MCF 10A (cell line): ENCODE measurements around the gene RNGTT. TPM values are rescaled to one million over a fixed set of nuclear protein-coding genes. Genes with fewer than 3 reads are reported as not detected.

Experiments
- BruUV-seq: library from RNA; stranded (reverse); fragments of 400-500 nt; replicated peaks from 2 replicates; lab custom pipeline; 2021; lab: Mats Ljungman, UMichigan
- CTCF ChIA-PET: fragments of 300-600 bp; sonication (Branson Sonifier 250); formaldehyde crosslinking; extraction: SDS; loops from one replicate; lab custom pipeline; 2021; ENCODE audit warnings: antibody characterized with exemption, inconsistent platforms; lab: Yijun Ruan, JAX
- POLR2A ChIA-PET: fragments of 300-600, 350-650 bp; sonication (Branson Sonifier 250); formaldehyde crosslinking; extraction: SDS; loops from one replicate; lab custom pipeline; 2020; ENCODE audit warnings: antibody characterized with exemption, inconsistent platforms; lab: Yijun Ruan, JAX
- DNase-seq: peaks from one replicate; pipeline ENCODE4 v3.0.0-alpha.2; 2018; ENCODE audit not compliant: unreplicated experiment
- H3K27ac Mint-ChIP-seq: one replicate; pipeline ENCODE4 v1.8.0; 2022; ENCODE audit warnings: mild to moderate bottlenecking, low read depth, mixed read lengths; ENCODE audit not compliant: unreplicated experiment
- H3K27me3 Mint-ChIP-seq: one replicate; pipeline ENCODE4 v1.8.0; 2022; ENCODE audit warnings: mixed read lengths; ENCODE audit not compliant: insufficient read depth, unreplicated experiment
- H3K36me3 Mint-ChIP-seq: one replicate; pipeline ENCODE4 v1.8.0; 2022; ENCODE audit warnings: mild to moderate bottlenecking, moderate library complexity, mixed read lengths; ENCODE audit not compliant: insufficient read depth, unreplicated experiment
- H3K4me1 Mint-ChIP-seq: one replicate; pipeline ENCODE4 v1.8.0; 2022; ENCODE audit warnings: mixed read lengths; ENCODE audit not compliant: insufficient read depth, unreplicated experiment
- H3K4me3 Mint-ChIP-seq: one replicate; pipeline ENCODE4 v1.8.0; 2022; ENCODE audit warnings: mild to moderate bottlenecking, moderate library complexity, mixed read lengths; ENCODE audit not compliant: unreplicated experiment
- H3K9me3 Mint-ChIP-seq: one replicate; pipeline ENCODE4 v1.8.0; 2022; ENCODE audit warnings: mixed read lengths; ENCODE audit not compliant: unreplicated experiment
- intact Hi-C: fragments of 100-400 bp; cut with micrococcal nuclease; formaldehyde crosslinking; loops from 2 replicates; pipeline ENCODE4 v1.14.1; 2022
- total RNA-seq: library from RNA; stranded (reverse); gene quantifications from 2 replicates; pipeline ENCODE4 v1.2.3, GENCODE V29; 2022
- TF ChIP-seq, protein P1 (sequence below): fragments of 200-600 bp; IDR thresholded peaks from one replicate; pipeline ENCODE4 v1.8.0; 2022; ENCODE audit warnings: antibody characterized with exemption, mild to moderate bottlenecking; ENCODE audit not compliant: unreplicated experiment

The RNGTT gene
- total RNA-seq, 1 experiment from 2014 or later, result 14.6 TPM

DNA sequence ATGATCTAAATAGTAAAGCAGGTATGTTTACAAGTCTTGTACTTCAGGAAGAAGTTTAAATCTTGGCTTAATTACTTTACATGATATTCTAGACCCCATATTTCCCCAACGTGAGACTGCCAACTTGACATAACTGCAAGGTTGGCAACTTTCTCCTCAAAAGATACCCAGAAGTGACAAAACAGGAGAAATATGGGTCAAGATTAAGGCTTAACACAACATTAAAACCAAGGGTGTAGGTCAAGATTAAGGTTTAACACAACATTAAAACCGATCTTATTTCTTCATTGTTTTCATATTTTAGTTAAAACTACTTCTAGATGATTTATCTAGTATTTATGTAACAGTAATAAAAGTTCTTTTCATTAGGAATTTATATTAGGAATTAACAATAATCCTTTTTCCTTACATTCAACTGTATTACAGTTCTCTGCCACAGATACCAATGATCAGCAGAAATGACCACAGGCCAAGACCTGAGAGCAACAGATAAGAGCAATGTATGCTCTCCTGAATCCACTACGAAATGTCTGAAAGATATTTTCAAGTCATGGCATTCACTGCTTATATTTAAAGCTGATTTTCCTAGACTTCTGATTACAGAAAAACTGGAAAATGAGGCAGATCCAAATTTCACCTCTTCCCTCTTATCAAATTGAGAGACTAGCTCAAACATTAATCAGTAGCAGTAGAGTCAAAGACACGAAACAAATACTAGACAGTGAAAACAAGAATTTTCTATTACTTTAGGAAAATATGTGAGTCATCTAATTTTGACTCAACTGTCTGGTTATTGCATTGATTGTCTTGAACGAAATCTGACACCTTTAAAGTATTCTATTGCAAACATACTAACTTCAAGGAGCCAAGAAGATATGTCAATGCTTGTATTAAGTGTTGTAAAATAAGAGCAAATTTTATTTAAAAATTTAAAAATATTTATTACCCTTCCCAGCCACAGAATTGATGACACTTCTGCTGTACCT, 72.3 kb downstream of the RNGTT start:
- DNase-seq, result peak; percentile 39
- Mint-ChIP-seq H3K4me1 (peaks cover 7% of the 10 kb centered on the region), H3K27me3 (no peaks in the 10 kb centered on the region), H3K27ac (no peak overlapping the region), H3K36me3 (peaks cover 20% of the 10 kb centered on the region), H3K4me3 (no peak overlapping the region), H3K9me3 (no peaks in the 10 kb centered on the region)
- TF ChIP-seq, protein P1, sequence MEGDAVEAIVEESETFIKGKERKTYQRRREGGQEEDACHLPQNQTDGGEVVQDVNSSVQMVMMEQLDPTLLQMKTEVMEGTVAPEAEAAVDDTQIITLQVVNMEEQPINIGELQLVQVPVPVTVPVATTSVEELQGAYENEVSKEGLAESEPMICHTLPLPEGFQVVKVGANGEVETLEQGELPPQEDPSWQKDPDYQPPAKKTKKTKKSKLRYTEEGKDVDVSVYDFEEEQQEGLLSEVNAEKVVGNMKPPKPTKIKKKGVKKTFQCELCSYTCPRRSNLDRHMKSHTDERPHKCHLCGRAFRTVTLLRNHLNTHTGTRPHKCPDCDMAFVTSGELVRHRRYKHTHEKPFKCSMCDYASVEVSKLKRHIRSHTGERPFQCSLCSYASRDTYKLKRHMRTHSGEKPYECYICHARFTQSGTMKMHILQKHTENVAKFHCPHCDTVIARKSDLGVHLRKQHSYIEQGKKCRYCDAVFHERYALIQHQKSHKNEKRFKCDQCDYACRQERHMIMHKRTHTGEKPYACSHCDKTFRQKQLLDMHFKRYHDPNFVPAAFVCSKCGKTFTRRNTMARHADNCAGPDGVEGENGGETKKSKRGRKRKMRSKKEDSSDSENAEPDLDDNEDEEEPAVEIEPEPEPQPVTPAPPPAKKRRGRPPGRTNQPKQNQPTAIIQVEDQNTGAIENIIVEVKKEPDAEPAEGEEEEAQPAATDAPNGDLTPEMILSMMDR, result no peak
- ChIA-PET POLR2A (interaction anchor here (0.8 kb wide), 1 partner anchor 71 kb away, joined by 3 read pairs; no protein-coding TSS in a partner anchor), CTCF (interaction anchor here (2.0 kb wide), 1 partner anchor 28 kb away, joined by 6 read pairs; no protein-coding TSS in a partner anchor)
- intact Hi-C loops, result no loop called here
- no TSS peak for BruUV-seq

DNA sequence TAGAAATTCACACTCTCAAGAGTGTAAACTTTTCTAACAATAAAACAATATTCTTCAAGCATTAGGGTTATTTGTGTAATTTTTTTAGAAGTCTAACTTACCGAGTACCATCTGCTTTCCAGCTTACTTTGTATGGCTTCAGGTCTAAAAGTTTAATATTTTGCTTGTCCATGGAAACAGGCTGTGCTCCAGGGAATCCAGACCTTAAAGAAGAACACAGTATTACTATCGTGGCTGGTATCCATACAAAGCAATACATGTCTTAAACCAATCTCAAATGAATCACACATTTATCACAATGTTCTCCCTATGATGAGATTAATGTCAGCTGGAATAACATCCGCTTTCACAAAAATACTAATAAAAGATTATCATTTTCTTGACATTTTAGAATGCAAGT, 73.0 kb downstream of the RNGTT start:
- intact Hi-C loops, result no loop called here
- Mint-ChIP-seq H3K27me3 (no peaks in the 10 kb centered on the region), H3K4me1 (peaks cover 7% of the 10 kb centered on the region), H3K4me3 (no peak overlapping the region), H3K9me3 (peaks cover 3% of the 10 kb centered on the region), H3K36me3 (peaks cover 25% of the 10 kb centered on the region), H3K27ac (no peak overlapping the region)
- ChIA-PET CTCF (interaction anchor here (0.6 to 2.0 kb wide), 3 partner anchors 11 to 258 kb away, joined by 3 to 6 read pairs (median 5); no protein-coding TSS in a partner anchor), POLR2A (no interaction called here)
- no peak for DNase-seq
- TF ChIP-seq, protein P1, result no peak
- no TSS peak for BruUV-seq

DNA sequence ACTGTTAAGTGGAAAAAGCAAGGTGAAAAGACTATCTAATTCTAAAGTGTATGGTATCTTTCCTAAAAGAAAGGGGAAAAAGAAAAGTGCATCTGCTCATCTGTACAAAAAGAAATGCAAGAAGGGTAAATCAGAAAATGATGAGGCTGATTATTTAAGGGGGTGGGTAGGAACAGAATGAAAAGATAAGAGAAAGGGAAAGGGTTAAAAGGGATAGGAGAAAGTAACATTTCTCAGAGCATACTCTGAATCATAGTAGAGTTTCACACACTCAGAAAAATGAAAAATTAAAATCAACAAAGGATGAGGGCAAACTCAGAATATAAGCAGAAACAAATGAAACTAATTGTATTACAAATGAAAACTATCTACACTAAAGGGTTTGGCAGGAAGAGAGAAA, 79.1 kb downstream of the RNGTT start:
- BruUV-seq, result no TSS peak
- no peak for DNase-seq
- H3K27me3 Mint-ChIP-seq, result no peaks in the 10 kb centered on the region
- H3K9me3 Mint-ChIP-seq, result peaks cover 18% of the 10 kb centered on the region
- CTCF ChIA-PET, result interaction anchor here (1.2 kb wide), 1 partner anchor 13 kb away, joined by 4 read pairs; no protein-coding TSS in a partner anchor
- intact Hi-C loops, result no loop called here
- TF ChIP-seq, protein P1, result no peak
- no peak overlapping the region for H3K27ac Mint-ChIP-seq
- H3K36me3 Mint-ChIP-seq, result peaks cover 24% of the 10 kb centered on the region
- no peak overlapping the region for H3K4me3 Mint-ChIP-seq
- peaks cover 8% of the 10 kb centered on the region for H3K4me1 Mint-ChIP-seq
- POLR2A ChIA-PET, result no interaction called here

GRCh38 chr6:88882536-88882935, 80.9 kb downstream of the RNGTT start:
- TF ChIP-seq, protein P1, result no peak
- Mint-ChIP-seq H3K4me3 (no peak overlapping the region), H3K27ac (no peak overlapping the region), H3K36me3 (peaks cover 29% of the 10 kb centered on the region), H3K9me3 (peaks cover 18% of the 10 kb centered on the region), H3K27me3 (no peaks in the 10 kb centered on the region), H3K4me1 (peaks cover 8% of the 10 kb centered on the region)
- ChIA-PET POLR2A (no interaction called here), CTCF (interaction anchor here (1.8 kb wide), 1 partner anchor 12 kb away, joined by 6 read pairs; no protein-coding TSS in a partner anchor)
- no TSS peak for BruUV-seq
- no peak for DNase-seq
- intact Hi-C loops, result no loop called here
